ENCODE measurements around the gene PTPRK.

- TF ChIP-seq HDGF (IDR thresholded peaks at IDR 0.05; ENCODE audit: borderline replicate concordance) (no peak), PKNOX1 (IDR thresholded peaks at IDR 0.05) (no peak), SP1 (IDR thresholded peaks at IDR 0.05) (no peak), FOXK2 (IDR thresholded peaks at IDR 0.05) (no peak), BHLHE40 (IDR thresholded peaks at IDR 0.05; ENCODE audit: borderline replicate concordance) (no peak), FOXA1 (IDR thresholded peaks at IDR 0.05) (no peak), TARDBP (IDR thresholded peaks at IDR 0.05) (no peak), FOXM1 (IDR thresholded peaks at IDR 0.05; ENCODE audit: borderline replicate concordance) (no peak)
Measured at GRCh38 chr6:128172081-128172480, 348.3 kb downstream of the PTPRK start.

All from HEK293T (cell line).